Measurements from ENCODE around the gene GRPEL1.

DNA sequence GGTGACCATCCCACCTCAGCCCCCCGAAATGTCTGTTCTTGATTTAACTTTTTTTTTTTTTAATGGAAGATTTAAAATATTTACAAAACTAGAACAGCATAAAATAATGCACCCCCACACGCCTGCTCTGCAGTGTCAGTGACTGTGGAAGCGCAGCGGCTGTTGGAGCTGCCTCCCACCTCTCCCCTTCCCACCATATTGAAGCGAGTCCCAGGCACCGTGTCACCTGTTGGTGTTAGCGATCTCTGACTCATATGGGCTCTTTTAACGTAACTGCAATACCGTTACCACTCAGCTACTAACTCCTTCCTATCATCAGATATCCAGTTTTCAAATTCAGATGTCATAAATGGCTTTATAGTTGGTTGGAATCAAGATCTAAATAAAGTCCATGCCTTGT, 41.8 kb downstream of the GRPEL1 start:
- TF ChIP-seq, protein P1, sequence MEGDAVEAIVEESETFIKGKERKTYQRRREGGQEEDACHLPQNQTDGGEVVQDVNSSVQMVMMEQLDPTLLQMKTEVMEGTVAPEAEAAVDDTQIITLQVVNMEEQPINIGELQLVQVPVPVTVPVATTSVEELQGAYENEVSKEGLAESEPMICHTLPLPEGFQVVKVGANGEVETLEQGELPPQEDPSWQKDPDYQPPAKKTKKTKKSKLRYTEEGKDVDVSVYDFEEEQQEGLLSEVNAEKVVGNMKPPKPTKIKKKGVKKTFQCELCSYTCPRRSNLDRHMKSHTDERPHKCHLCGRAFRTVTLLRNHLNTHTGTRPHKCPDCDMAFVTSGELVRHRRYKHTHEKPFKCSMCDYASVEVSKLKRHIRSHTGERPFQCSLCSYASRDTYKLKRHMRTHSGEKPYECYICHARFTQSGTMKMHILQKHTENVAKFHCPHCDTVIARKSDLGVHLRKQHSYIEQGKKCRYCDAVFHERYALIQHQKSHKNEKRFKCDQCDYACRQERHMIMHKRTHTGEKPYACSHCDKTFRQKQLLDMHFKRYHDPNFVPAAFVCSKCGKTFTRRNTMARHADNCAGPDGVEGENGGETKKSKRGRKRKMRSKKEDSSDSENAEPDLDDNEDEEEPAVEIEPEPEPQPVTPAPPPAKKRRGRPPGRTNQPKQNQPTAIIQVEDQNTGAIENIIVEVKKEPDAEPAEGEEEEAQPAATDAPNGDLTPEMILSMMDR (conservative IDR thresholded peaks at IDR 0.05; ENCODE audit: low read depth, low read length), result no peak
- no peak for TF ChIP-seq EZH2 (IDR thresholded peaks at IDR 0.05; ENCODE audit: borderline replicate concordance, low read depth, low read length, poor library complexity, severe bottlenecking)
